Caco-2 (cell line): ENCODE results near the gene SUN2. TPM values are rescaled to one million over a fixed set of nuclear protein-coding genes. Genes with fewer than 3 reads are reported as not detected.

ENCODE experiments used
- BruUV-seq: library from RNA; stranded (reverse); fragments of 400-500 nt; replicated peaks from 2 replicates; lab custom pipeline; 2021; lab: Mats Ljungman, UMichigan
- CTCF ChIA-PET: fragments of 300-600 bp; sonication (Branson Sonifier 250); formaldehyde crosslinking; loops from one replicate; lab custom pipeline; 2022; ENCODE audit warnings: antibody characterized with exemption; lab: Charles Lee
- POLR2A ChIA-PET: fragments of 300-600 bp; sonication (Branson Sonifier 250); formaldehyde crosslinking; loops from one replicate; lab custom pipeline; 2022; ENCODE audit warnings: antibody characterized with exemption; lab: Charles Lee
- DNase-seq, 2 experiments: peaks; one replicate each; pipeline versions ENCODE4 v3.0.0 to v3.0.0-alpha.2; 2020 to 2022
- H3K27me3 ChIP-seq: replicated peaks from 2 replicates; pipeline ENCODE4 v1.6.0; 2011; ENCODE audit warnings: low read length; ENCODE audit not compliant: control insufficient read depth, insufficient read depth
- H3K36me3 ChIP-seq: 2 replicates; pipeline ENCODE4 v1.5.1; 2011; ENCODE audit warnings: low read length; ENCODE audit not compliant: control insufficient read depth, insufficient read depth
- H3K4me1 ChIP-seq: fragments of 250-450 bp; sonication (Bioruptor Pico); 2 replicates; pipeline ENCODE4 v1.5.1; 2020; ENCODE audit warnings: mild to moderate bottlenecking
- H3K4me3 ChIP-seq: 2 replicates; pipeline ENCODE4 v1.5.1; 2011; ENCODE audit warnings: low read depth, mild to moderate bottlenecking, control low read depth, low read length
- H3K9me3 ChIP-seq: fragments of 250-450 bp; sonication (Bioruptor Pico); 2 replicates; pipeline ENCODE4 v1.5.1; 2020; ENCODE audit warnings: mild to moderate bottlenecking, moderate library complexity
- H3K27ac Mint-ChIP-seq: one replicate; pipeline ENCODE4 v1.8.0; 2022; ENCODE audit warnings: mixed read lengths; ENCODE audit not compliant: unreplicated experiment
- H3K27me3 Mint-ChIP-seq: one replicate; pipeline ENCODE4 v1.8.0; 2022; ENCODE audit warnings: mixed read lengths; ENCODE audit not compliant: insufficient read depth, unreplicated experiment
- H3K36me3 Mint-ChIP-seq: one replicate; pipeline ENCODE4 v1.8.0; 2022; ENCODE audit warnings: mild to moderate bottlenecking, mixed read lengths; ENCODE audit not compliant: insufficient read depth, unreplicated experiment
- H3K4me1 Mint-ChIP-seq: one replicate; pipeline ENCODE4 v1.8.0; 2022; ENCODE audit warnings: low read depth, mixed read lengths; ENCODE audit not compliant: unreplicated experiment
- H3K4me3 Mint-ChIP-seq: one replicate; pipeline ENCODE4 v1.8.0; 2022; ENCODE audit warnings: mild to moderate bottlenecking, moderate library complexity, mixed read lengths; ENCODE audit not compliant: unreplicated experiment
- H3K9me3 Mint-ChIP-seq: one replicate; pipeline ENCODE4 v1.8.0; 2022; ENCODE audit warnings: mixed read lengths; ENCODE audit not compliant: unreplicated experiment
- CTCF ChIP-seq, 2 experiments: fragments of 200-600 bp in 1 of 2; IDR thresholded peaks; 1 replicate in 1 of 2; 2 replicates in 1 of 2; pipeline versions ENCODE4 v1.5.1 to v1.8.0; 2011 to 2022; ENCODE audit warnings: antibody characterized with exemption in 1 of 2, control low read depth in 1 of 2, inconsistent platforms in 1 of 2, low read depth in 1 of 2, low read length in 1 of 2, mild to moderate bottlenecking in 1 of 2, moderate library complexity in 1 of 2; ENCODE audit not compliant: insufficient read depth in 1 of 2, severe bottlenecking in 1 of 2, unreplicated experiment in 1 of 2
- intact Hi-C: fragments of 100-400 bp; cut with micrococcal nuclease; formaldehyde crosslinking; loops from one replicate; pipeline ENCODE4 v1.10.0; 2022; ENCODE audit not compliant: unreplicated experiment
- total RNA-seq: library from RNA; stranded (reverse); gene quantifications from 2 replicates; pipeline ENCODE4 v1.2.3, GENCODE V29; 2022

Gene SUN2
- total RNA-seq, 1 experiment from 2014 or later = 67.8 TPM

GRCh38 chr22:38767313-38767712, 11.5 kb upstream of the SUN2 start:
- Mint-ChIP-seq H3K27me3 (no peaks in the 10 kb centered on the region), H3K4me3 (no peak overlapping the region), H3K27ac (no peak overlapping the region), H3K36me3 (no peaks in the 10 kb centered on the region), H3K4me1 (no peaks in the 10 kb centered on the region), H3K9me3 (no peaks in the 10 kb centered on the region)
- no TSS peak for BruUV-seq
- intact Hi-C loops = loop anchor here (5.0 kb wide), 1 partner anchor 75 kb away; the partner anchor contains the start of gene NPTXR
- Histone ChIP-seq H3K27me3 (no peaks in the 10 kb centered on the region), H3K4me1 (no peaks in the 10 kb centered on the region), H3K9me3 (no peaks in the 10 kb centered on the region), H3K36me3 (no peaks in the 10 kb centered on the region), H3K4me3 (no peak overlapping the region)
- ChIA-PET CTCF (interaction anchor here (2.5 kb wide), 1 partner anchor 43 kb away, joined by 10 read pairs; no protein-coding TSS in a partner anchor), POLR2A (no interaction called here)
- DNase-seq = no peak
- TF ChIP-seq CTCF (IDR thresholded peaks at IDR 0.05; ENCODE audit: insufficient read depth in 1 of 2, low read depth in 1 of 2, low read length in 1 of 2, severe bottlenecking in 1 of 2, unreplicated experiment in 1 of 2) = no peak

- no peaks in the 10 kb centered on the region for H3K9me3 ChIP-seq
- intact Hi-C loops = loop anchor here (5.0 kb wide), 1 partner anchor 76 kb away; the partner anchor contains the start of gene NPTXR
- BruUV-seq = no TSS peak
- H3K4me3 ChIP-seq = no peak overlapping the region
- H3K4me1 ChIP-seq = no peaks in the 10 kb centered on the region
- no peaks in the 10 kb centered on the region for H3K4me1 Mint-ChIP-seq
- peak; percentile 78 to 86 for TF ChIP-seq CTCF (IDR thresholded peaks at IDR 0.05; ENCODE audit: insufficient read depth in 1 of 2, low read depth in 1 of 2, low read length in 1 of 2, severe bottlenecking in 1 of 2, unreplicated experiment in 1 of 2)
- H3K36me3 Mint-ChIP-seq = no peaks in the 10 kb centered on the region
- POLR2A ChIA-PET = no interaction called here
- H3K4me3 Mint-ChIP-seq = no peak overlapping the region
- no peaks in the 10 kb centered on the region for H3K27me3 ChIP-seq
- CTCF ChIA-PET = interaction anchor here (0.6 to 2.5 kb wide), 5 partner anchors 10 to 219 kb away, joined by 4 to 10 read pairs (median 4); no protein-coding TSS in a partner anchor
- no peaks in the 10 kb centered on the region for H3K27me3 Mint-ChIP-seq
- H3K9me3 Mint-ChIP-seq = no peaks in the 10 kb centered on the region
- no peaks in the 10 kb centered on the region for H3K36me3 ChIP-seq
- H3K27ac Mint-ChIP-seq = no peak overlapping the region
- DNase-seq = peak; percentile 70 to 76
These were observed 10.4 kb upstream of the SUN2 start for GRCh38 chr22:38766076-38766777.

- H3K36me3 ChIP-seq = no peaks in the 10 kb centered on the region
- H3K27ac Mint-ChIP-seq = no peak overlapping the region
- CTCF ChIA-PET = no interaction called here
- no peaks in the 10 kb centered on the region for H3K9me3 Mint-ChIP-seq
- H3K4me3 ChIP-seq = no peak overlapping the region
- no peaks in the 10 kb centered on the region for H3K27me3 ChIP-seq
- DNase-seq = no peak
- no peaks in the 10 kb centered on the region for H3K27me3 Mint-ChIP-seq
- POLR2A ChIA-PET = no interaction called here
- no peak overlapping the region for H3K4me3 Mint-ChIP-seq
- TF ChIP-seq CTCF (IDR thresholded peaks at IDR 0.05; ENCODE audit: insufficient read depth in 1 of 2, low read depth in 1 of 2, low read length in 1 of 2, severe bottlenecking in 1 of 2, unreplicated experiment in 1 of 2) = no peak
- no peaks in the 10 kb centered on the region for H3K36me3 Mint-ChIP-seq
- no peaks in the 10 kb centered on the region for H3K4me1 Mint-ChIP-seq
- no peaks in the 10 kb centered on the region for H3K4me1 ChIP-seq
- intact Hi-C loops = no loop called here
- H3K9me3 ChIP-seq = no peaks in the 10 kb centered on the region
- no TSS peak for BruUV-seq
These were observed 6.8 kb upstream of the SUN2 start for GRCh38 chr22:38762551-38762983.
